Measurements from ENCODE around the gene PARG.

PARG gene

DNA sequence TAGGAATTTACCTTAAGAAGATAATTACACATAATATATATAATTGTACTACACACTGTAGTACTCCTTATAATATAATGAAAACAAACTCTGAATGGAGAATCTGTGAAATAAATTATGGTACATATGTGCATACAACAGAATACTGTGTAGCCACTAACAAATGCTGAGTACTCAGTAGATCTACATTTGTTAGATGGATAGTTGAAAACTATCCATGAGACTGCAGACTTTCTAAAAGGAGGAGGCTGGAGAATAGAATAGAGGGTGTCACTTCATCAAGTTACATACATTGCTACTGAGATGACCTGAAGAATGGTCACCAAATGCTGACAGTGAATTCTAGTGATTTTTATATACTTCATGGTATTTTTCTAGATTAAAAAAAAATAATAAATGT is 111.0 kb downstream of the PARG start:
- DNase-seq (ENCODE audit: insufficient read length, low spot score), result no peak
- TF ChIP-seq CTCF (IDR thresholded peaks at IDR 0.05; ENCODE audit: insufficient read depth, missing control alignments), result no peak
- no peak for FAIRE-seq

GRCh38 chr10:49830016-49830415 is 111.8 kb downstream of the PARG start:
- FAIRE-seq (peak; percentile 35), DNase-seq (ENCODE audit: insufficient read length, low spot score) (no peak)
- TF ChIP-seq CTCF (IDR thresholded peaks at IDR 0.05; ENCODE audit: insufficient read depth, missing control alignments), result no peak

- no peak for TF ChIP-seq CTCF (IDR thresholded peaks at IDR 0.05; ENCODE audit: insufficient read depth, missing control alignments)
- FAIRE-seq (no peak), DNase-seq (ENCODE audit: insufficient read length, low spot score) (no peak)
Observed at GRCh38 chr10:49827297-49827696, 114.5 kb downstream of the PARG start.

- no peak for FAIRE-seq
- TF ChIP-seq CTCF (IDR thresholded peaks at IDR 0.05; ENCODE audit: insufficient read depth, missing control alignments), result no peak
- DNase-seq (ENCODE audit: insufficient read length, low spot score), result no peak
Observed at GRCh38 chr10:49819234-49819958, 122.4 kb downstream of the PARG start.

GRCh38 chr10:49817845-49818244 is 124.0 kb downstream of the PARG start:
- FAIRE-seq (no peak), DNase-seq (ENCODE audit: insufficient read length, low spot score) (no peak)
- TF ChIP-seq CTCF (IDR thresholded peaks at IDR 0.05; ENCODE audit: insufficient read depth, missing control alignments), result no peak

GRCh38 chr10:49803988-49804387 is 137.8 kb downstream of the PARG start:
- FAIRE-seq (no peak), DNase-seq (ENCODE audit: insufficient read length, low spot score) (no peak)
- TF ChIP-seq CTCF (IDR thresholded peaks at IDR 0.05; ENCODE audit: insufficient read depth, missing control alignments), result no peak

- FAIRE-seq (no peak), DNase-seq (ENCODE audit: insufficient read length, low spot score) (no peak)
- no peak for TF ChIP-seq CTCF (IDR thresholded peaks at IDR 0.05; ENCODE audit: insufficient read depth, missing control alignments)
Observed at GRCh38 chr10:49798275-49798674, 143.6 kb downstream of the PARG start.

All from D721Med (cell line).